Caco-2 (cell line): ENCODE data around the gene IMMP1L. TPM values are rescaled to one million over a fixed set of nuclear protein-coding genes. Genes with fewer than 3 reads are reported as not detected.

Experiments
- BruUV-seq: library from RNA; stranded (reverse); fragments of 400-500 nt; replicated peaks from 2 replicates; lab custom pipeline; 2021; lab: Mats Ljungman, UMichigan
- CTCF ChIA-PET: fragments of 300-600 bp; sonication (Branson Sonifier 250); formaldehyde crosslinking; loops from one replicate; lab custom pipeline; 2022; ENCODE audit warnings: antibody characterized with exemption; lab: Charles Lee
- POLR2A ChIA-PET: fragments of 300-600 bp; sonication (Branson Sonifier 250); formaldehyde crosslinking; loops from one replicate; lab custom pipeline; 2022; ENCODE audit warnings: antibody characterized with exemption; lab: Charles Lee
- DNase-seq, 2 experiments: peaks; one replicate each; pipeline versions ENCODE4 v3.0.0 to v3.0.0-alpha.2; 2020 to 2022
- H3K27me3 ChIP-seq: replicated peaks from 2 replicates; pipeline ENCODE4 v1.6.0; 2011; ENCODE audit warnings: low read length; ENCODE audit not compliant: control insufficient read depth, insufficient read depth
- H3K36me3 ChIP-seq: 2 replicates; pipeline ENCODE4 v1.5.1; 2011; ENCODE audit warnings: low read length; ENCODE audit not compliant: control insufficient read depth, insufficient read depth
- H3K4me1 ChIP-seq: fragments of 250-450 bp; sonication (Bioruptor Pico); 2 replicates; pipeline ENCODE4 v1.5.1; 2020; ENCODE audit warnings: mild to moderate bottlenecking
- H3K4me3 ChIP-seq: 2 replicates; pipeline ENCODE4 v1.5.1; 2011; ENCODE audit warnings: low read depth, mild to moderate bottlenecking, control low read depth, low read length
- H3K9me3 ChIP-seq: fragments of 250-450 bp; sonication (Bioruptor Pico); 2 replicates; pipeline ENCODE4 v1.5.1; 2020; ENCODE audit warnings: mild to moderate bottlenecking, moderate library complexity
- H3K27ac Mint-ChIP-seq: one replicate; pipeline ENCODE4 v1.8.0; 2022; ENCODE audit warnings: mixed read lengths; ENCODE audit not compliant: unreplicated experiment
- H3K27me3 Mint-ChIP-seq: one replicate; pipeline ENCODE4 v1.8.0; 2022; ENCODE audit warnings: mixed read lengths; ENCODE audit not compliant: insufficient read depth, unreplicated experiment
- H3K36me3 Mint-ChIP-seq: one replicate; pipeline ENCODE4 v1.8.0; 2022; ENCODE audit warnings: mild to moderate bottlenecking, mixed read lengths; ENCODE audit not compliant: insufficient read depth, unreplicated experiment
- H3K4me1 Mint-ChIP-seq: one replicate; pipeline ENCODE4 v1.8.0; 2022; ENCODE audit warnings: low read depth, mixed read lengths; ENCODE audit not compliant: unreplicated experiment
- H3K4me3 Mint-ChIP-seq: one replicate; pipeline ENCODE4 v1.8.0; 2022; ENCODE audit warnings: mild to moderate bottlenecking, moderate library complexity, mixed read lengths; ENCODE audit not compliant: unreplicated experiment
- H3K9me3 Mint-ChIP-seq: one replicate; pipeline ENCODE4 v1.8.0; 2022; ENCODE audit warnings: mixed read lengths; ENCODE audit not compliant: unreplicated experiment
- intact Hi-C: fragments of 100-400 bp; cut with micrococcal nuclease; formaldehyde crosslinking; loops from one replicate; pipeline ENCODE4 v1.10.0; 2022; ENCODE audit not compliant: unreplicated experiment
- total RNA-seq: library from RNA; stranded (reverse); gene quantifications from 2 replicates; pipeline ENCODE4 v1.2.3, GENCODE V29; 2022
- TF ChIP-seq, protein P1 (sequence below), 2 experiments: fragments of 200-600 bp in 1 of 2; IDR thresholded peaks; 1 replicate in 1 of 2; 2 replicates in 1 of 2; pipeline versions ENCODE4 v1.5.1 to v1.8.0; 2011 to 2022; ENCODE audit warnings: antibody characterized with exemption in 1 of 2, control low read depth in 1 of 2, inconsistent platforms in 1 of 2, low read depth in 1 of 2, low read length in 1 of 2, mild to moderate bottlenecking in 1 of 2, moderate library complexity in 1 of 2; ENCODE audit not compliant: insufficient read depth in 1 of 2, severe bottlenecking in 1 of 2, unreplicated experiment in 1 of 2

The IMMP1L gene
- total RNA-seq, 1 experiment from 2014 or later: 40.1 TPM

DNA sequence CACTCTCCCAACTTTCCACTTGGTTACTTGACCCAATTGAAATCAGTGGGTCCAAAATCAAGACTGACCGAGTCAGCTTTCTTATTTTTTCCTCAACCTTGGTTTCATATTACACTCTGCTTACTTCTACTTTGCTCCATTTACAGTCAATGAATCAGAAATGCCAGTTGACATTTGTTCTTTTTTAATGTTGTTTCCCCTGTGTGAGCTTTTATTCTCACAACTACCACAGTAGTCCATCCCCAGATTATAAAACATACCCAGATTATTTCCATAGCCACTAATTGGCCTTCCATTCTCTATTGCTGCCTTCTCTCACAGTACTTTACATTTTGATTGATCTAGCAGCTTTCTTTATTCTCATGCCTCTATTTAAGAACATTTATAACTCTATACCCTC, 89.8 kb downstream of the IMMP1L start:
- Mint-ChIP-seq H3K9me3 (no peaks in the 10 kb centered on the region), H3K36me3 (no peaks in the 10 kb centered on the region), H3K27ac (no peak overlapping the region), H3K27me3 (no peaks in the 10 kb centered on the region), H3K4me3 (no peak overlapping the region), H3K4me1 (no peaks in the 10 kb centered on the region)
- Histone ChIP-seq H3K4me3 (no peak overlapping the region), H3K9me3 (no peaks in the 10 kb centered on the region), H3K27me3 (no peaks in the 10 kb centered on the region), H3K4me1 (no peaks in the 10 kb centered on the region), H3K36me3 (no peaks in the 10 kb centered on the region)
- BruUV-seq: no TSS peak
- intact Hi-C loops: no loop called here
- ChIA-PET POLR2A (no interaction called here), CTCF (no interaction called here)
- DNase-seq: no peak
- TF ChIP-seq, protein P1, sequence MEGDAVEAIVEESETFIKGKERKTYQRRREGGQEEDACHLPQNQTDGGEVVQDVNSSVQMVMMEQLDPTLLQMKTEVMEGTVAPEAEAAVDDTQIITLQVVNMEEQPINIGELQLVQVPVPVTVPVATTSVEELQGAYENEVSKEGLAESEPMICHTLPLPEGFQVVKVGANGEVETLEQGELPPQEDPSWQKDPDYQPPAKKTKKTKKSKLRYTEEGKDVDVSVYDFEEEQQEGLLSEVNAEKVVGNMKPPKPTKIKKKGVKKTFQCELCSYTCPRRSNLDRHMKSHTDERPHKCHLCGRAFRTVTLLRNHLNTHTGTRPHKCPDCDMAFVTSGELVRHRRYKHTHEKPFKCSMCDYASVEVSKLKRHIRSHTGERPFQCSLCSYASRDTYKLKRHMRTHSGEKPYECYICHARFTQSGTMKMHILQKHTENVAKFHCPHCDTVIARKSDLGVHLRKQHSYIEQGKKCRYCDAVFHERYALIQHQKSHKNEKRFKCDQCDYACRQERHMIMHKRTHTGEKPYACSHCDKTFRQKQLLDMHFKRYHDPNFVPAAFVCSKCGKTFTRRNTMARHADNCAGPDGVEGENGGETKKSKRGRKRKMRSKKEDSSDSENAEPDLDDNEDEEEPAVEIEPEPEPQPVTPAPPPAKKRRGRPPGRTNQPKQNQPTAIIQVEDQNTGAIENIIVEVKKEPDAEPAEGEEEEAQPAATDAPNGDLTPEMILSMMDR (IDR thresholded peaks at IDR 0.05; ENCODE audit: insufficient read depth in 1 of 2, low read depth in 1 of 2, low read length in 1 of 2, severe bottlenecking in 1 of 2, unreplicated experiment in 1 of 2): no peak

DNA sequence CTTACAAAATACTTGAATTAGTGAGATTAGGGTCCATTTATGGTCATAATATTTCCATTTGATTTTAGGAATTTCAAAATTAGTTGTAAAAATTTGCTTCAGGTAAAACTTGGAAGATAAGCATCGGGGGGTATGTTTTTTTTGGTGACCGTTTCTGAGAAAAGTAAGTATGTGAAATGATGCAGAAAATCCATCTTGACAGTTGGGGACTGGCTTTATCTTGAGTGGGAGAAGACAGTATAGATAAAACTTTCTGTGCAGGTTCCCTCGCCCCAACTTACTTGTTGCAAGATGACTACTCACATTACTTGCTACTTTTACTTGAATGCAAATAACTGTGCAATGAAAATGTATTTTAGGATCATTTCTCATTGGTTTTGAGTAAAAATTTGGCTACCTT, 90.3 kb downstream of the IMMP1L start:
- Mint-ChIP-seq H3K9me3 (no peaks in the 10 kb centered on the region), H3K4me1 (no peaks in the 10 kb centered on the region), H3K27ac (no peak overlapping the region), H3K36me3 (no peaks in the 10 kb centered on the region), H3K27me3 (no peaks in the 10 kb centered on the region), H3K4me3 (no peak overlapping the region)
- ChIA-PET POLR2A (no interaction called here), CTCF (no interaction called here)
- Histone ChIP-seq H3K4me1 (no peaks in the 10 kb centered on the region), H3K36me3 (no peaks in the 10 kb centered on the region), H3K4me3 (no peak overlapping the region), H3K27me3 (no peaks in the 10 kb centered on the region), H3K9me3 (no peaks in the 10 kb centered on the region)
- no TSS peak for BruUV-seq
- intact Hi-C loops: no loop called here
- no peak for DNase-seq
- TF ChIP-seq, protein P1 (IDR thresholded peaks at IDR 0.05; ENCODE audit: insufficient read depth in 1 of 2, low read depth in 1 of 2, low read length in 1 of 2, severe bottlenecking in 1 of 2, unreplicated experiment in 1 of 2): no peak

DNA sequence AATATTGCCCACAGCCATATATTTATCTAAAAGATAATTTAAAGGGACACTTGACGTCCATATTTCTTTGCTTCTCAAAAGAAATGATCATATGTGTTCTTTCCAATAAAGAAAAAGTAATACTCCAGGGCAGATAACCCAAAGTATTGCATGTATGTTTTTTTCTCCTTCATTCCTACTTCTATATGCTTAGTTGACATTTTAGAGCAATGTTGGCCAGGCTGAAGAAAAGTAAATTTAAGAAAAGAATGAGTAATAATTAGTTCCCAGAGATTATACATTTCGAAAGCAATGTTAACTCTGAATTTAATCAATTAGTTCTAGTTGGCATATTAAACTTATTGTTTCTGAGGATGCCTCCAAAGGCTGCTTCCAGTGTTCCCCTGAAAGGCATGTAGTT, 91.6 kb downstream of the IMMP1L start:
- ChIA-PET POLR2A (no interaction called here), CTCF (no interaction called here)
- Histone ChIP-seq H3K4me3 (no peak overlapping the region), H3K9me3 (no peaks in the 10 kb centered on the region), H3K4me1 (no peaks in the 10 kb centered on the region), H3K36me3 (no peaks in the 10 kb centered on the region), H3K27me3 (no peaks in the 10 kb centered on the region)
- Mint-ChIP-seq H3K27ac (no peak overlapping the region), H3K36me3 (no peaks in the 10 kb centered on the region), H3K9me3 (no peaks in the 10 kb centered on the region), H3K4me1 (no peaks in the 10 kb centered on the region), H3K27me3 (no peaks in the 10 kb centered on the region), H3K4me3 (no peak overlapping the region)
- intact Hi-C loops: no loop called here
- no TSS peak for BruUV-seq
- TF ChIP-seq, protein P1 (IDR thresholded peaks at IDR 0.05; ENCODE audit: insufficient read depth in 1 of 2, low read depth in 1 of 2, low read length in 1 of 2, severe bottlenecking in 1 of 2, unreplicated experiment in 1 of 2): no peak
- no peak for DNase-seq
